ENCODE data around the gene METRNL.

METRNL gene

DNA sequence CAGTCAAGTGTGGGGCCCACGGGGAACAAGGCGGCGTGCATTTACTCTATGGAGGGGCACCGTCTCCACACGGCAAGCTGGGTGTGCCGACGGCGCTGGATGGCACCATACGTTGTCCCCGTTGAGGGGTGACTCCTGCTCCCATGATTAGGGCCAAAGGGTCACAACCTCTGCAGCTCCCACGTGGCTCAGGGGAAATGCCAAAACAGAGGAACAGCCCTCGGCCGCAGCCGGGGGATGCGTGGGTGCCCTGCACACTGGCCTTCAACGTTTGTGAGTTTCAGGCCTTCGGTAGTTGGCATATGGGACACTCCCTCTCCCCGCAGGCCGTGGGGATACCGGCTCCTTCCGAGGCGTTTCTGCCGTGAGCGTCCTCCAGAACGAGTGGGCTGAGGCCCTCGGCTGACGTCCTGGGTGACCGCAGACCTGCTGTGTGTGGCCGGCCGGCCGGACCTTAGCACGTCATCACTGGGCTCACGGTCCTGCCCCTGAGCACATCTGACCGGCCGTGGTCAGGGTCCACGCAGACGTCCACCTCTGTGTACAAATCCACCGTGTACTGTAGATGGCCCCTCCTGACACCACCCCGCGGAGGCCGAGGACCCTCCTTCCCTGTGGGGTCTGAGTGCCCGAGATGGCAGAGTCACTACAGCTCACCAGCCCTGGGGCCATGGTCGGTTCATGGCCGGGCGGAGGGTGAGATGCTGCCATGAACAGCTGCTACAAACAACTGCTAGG is 4.8 kb upstream of the METRNL start:
- DNase-seq, result no peak
- in situ Hi-C loops (cut with HindIII; ENCODE audit: low pct_ligation_motif_present, low pct_unique_long_range_greater_than_20kb, low sequenced_read_pairs), result no loop called here

DNA sequence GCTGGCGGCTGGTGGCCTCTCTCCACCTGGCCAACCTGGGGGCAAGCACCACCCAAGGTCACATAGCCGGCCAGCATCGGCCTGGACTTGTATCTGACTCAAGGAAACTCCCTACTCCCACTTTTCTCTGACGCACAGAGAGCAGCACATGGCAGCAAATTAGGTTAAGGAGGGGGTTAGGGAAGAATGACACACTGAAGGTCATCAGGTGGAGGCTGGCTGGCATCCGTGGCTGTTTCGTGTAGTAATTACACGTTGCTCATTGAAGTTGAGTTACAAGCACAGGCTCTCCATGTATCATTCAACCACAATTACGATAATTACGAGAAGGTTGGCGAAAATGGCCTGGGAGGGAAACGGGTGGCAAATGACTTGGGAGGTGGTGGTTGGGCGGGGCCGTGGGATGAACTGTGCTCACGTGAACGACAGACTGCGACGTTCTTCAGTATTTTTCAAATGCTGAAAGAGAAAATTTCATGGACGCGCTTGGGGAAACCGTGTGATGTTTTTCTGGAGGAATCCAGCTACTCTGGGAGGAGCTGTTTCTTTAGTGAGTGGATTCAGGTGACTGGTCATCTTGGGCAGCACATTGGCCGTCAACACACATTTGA is 4.0 kb upstream of the METRNL start:
- in situ Hi-C loops (cut with HindIII; ENCODE audit: low pct_ligation_motif_present, low pct_unique_long_range_greater_than_20kb, low sequenced_read_pairs), result no loop called here
- DNase-seq, result no peak

DNA sequence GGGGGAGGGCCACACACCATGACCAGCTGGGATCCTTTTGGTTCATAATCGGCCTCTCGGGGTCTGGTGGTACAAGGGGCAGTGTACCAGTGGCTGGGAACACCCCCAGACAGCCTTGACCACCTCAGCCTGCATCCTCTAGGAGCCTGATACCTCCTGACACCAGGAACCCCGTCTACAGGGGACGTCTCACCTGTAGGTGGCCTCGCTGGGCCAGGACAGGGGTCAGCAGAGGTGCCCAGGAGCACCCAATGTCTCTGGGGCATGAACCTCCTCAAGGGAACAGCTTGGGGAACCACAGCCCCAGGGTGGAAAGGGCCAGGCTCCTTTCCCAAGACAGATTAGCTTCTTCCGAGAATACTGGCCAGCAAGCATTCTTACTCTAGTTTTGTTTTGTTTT is 2.5 kb upstream of the METRNL start:
- in situ Hi-C loops (cut with HindIII; ENCODE audit: low pct_ligation_motif_present, low pct_unique_long_range_greater_than_20kb, low sequenced_read_pairs), result no loop called here
- DNase-seq, result peak; percentile 40

DNA sequence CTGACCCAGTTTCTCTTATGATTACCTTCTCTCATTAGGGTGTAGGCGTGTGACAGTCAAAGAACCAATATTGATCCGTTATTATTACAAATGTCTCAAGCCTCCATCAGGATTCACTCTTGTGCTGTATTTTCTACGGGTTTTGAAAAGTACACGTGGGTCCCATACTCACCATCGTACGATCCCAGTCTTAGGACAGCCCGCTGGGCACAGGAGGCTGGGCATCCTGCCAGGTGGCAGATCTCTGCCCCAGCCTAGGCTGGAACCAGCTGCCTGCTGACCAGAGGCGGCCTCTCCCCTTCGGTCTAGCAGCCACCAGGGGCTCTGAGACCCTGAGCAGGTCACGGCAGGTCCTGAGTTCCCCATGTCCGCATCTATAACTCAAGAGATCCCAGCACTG is 2.0 kb upstream of the METRNL start:
- DNase-seq, result no peak
- in situ Hi-C loops (cut with HindIII; ENCODE audit: low pct_ligation_motif_present, low pct_unique_long_range_greater_than_20kb, low sequenced_read_pairs), result no loop called here

DNA sequence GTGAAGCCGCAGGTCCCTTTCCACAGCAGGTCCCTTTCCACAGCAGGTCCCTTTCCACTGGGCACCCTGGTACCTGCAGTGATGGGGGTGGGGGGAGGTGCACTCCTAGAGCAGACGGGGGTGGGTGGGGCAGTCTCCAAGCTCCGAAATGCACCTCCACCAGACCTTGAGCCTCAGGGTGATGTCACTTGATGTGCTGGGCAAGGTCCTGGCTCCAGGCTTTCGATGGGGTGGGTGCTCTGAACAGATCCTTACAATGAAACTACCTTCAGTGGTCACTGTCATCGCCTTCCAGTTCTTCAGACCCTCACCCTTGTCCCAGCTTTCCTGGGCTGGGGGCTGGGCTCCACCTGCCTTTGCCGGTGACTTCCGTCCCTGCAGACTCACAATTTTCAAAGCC is 1.5 kb upstream of the METRNL start:
- in situ Hi-C loops (cut with HindIII; ENCODE audit: low pct_ligation_motif_present, low pct_unique_long_range_greater_than_20kb, low sequenced_read_pairs), result no loop called here

DNA sequence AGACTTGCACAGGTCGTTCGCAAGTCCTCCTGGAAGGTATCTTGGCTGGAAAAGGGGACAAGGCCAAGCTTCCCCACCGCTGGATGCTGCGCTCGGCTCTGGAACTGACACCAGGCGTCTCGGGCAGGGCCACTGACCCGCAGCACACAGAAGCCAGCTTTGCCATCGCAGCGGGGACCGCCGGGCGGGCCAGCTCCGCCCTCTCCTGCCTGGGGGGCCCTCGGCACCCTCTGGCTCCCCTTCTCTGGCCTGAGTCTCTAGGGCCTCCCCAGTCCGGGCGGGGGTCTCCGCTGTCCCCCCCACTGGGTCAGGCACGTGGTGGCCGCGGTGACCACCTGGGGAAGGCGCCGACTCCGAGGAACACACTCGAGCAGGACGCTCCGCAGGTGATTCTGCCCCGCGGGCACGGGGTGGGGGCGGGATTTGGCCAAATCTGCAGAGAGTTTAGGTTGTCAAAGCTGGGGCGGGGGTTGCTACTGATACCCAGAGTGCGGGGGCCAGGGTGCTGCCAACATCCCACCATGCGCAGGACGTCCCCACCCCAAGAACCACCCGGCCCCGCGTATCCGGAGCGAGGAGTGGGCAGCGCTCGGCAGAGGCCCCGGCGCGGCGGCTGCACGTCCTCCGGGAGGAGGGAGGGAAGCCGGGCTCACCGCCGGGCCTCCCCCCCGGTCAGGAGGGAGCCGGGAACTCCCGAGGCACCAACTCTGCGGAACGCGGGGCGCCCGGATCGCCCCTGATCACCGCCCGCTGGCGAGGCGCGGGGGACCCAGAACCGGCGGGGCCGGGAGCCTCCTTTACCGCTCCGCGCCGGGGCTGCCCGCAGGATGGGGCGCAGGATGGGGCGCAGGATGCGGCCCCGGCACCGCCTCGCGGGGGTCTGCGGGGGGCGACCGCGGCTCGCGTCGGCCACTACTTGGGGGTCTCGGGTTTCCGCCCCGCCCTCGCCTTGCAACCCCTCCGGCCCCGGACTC is 744 bp upstream of the METRNL start:
- no peak for DNase-seq
- in situ Hi-C loops (cut with HindIII; ENCODE audit: low pct_ligation_motif_present, low pct_unique_long_range_greater_than_20kb, low sequenced_read_pairs), result no loop called here

More for the DNA sequence above, 1.5 kb upstream of the METRNL start:
- DNase-seq, result no peak

DNA sequence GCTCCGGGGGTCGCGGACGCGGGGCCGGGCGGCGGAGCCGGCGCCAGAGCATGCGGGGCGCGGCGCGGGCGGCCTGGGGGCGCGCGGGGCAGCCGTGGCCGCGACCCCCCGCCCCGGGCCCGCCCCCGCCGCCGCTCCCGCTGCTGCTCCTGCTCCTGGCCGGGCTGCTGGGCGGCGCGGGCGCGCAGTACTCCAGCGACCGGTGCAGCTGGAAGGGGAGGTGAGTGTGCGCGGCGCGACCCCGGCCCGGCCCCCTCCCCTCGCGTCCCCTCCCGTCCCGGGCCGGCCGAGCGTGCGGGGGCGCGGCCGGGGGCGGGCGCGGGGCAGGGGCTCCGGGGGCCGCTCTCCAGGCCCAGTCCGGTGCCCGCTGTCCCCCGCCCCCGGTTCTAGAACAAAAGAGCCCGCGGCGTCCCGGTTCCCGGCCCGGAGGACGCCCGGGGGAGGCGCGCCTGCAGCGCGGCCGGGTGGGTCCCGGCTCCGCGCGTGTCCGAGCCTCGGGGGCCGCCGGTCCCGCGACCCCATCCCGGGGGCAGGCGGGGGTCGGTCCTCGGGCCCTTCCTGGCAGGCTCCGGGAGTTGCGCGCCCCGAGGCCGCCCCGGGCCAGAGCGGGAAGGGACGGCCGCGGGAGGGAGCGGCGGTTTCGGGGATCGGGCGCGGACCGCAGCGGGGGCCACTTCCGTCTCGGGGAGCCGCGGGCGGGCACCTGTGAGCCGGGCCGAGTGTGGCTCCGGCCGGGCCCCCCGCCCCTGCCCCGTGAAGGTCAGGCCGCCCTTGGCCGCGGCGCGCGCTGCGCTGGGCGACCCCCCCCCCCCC is 563 bp downstream of the METRNL start:
- in situ Hi-C loops (cut with HindIII; ENCODE audit: low pct_ligation_motif_present, low pct_unique_long_range_greater_than_20kb, low sequenced_read_pairs), result no loop called here
- no peak for DNase-seq

DNA sequence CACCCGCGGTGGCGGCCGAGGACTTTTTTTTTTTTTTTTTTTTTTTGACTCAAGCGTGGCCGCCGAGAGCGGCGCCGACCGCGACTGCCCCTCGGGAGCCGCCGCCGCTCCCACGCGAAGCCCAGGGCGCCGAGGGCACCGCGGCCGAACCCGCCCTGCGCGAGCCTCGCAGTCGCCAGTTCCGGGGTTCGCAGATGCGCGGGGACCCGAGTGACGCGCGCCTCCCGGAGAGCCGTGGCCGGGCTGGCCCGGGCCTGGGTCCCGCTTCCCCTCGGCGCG is 1.1 kb downstream of the METRNL start:
- in situ Hi-C loops (cut with HindIII; ENCODE audit: low pct_ligation_motif_present, low pct_unique_long_range_greater_than_20kb, low sequenced_read_pairs), result no loop called here

DNA sequence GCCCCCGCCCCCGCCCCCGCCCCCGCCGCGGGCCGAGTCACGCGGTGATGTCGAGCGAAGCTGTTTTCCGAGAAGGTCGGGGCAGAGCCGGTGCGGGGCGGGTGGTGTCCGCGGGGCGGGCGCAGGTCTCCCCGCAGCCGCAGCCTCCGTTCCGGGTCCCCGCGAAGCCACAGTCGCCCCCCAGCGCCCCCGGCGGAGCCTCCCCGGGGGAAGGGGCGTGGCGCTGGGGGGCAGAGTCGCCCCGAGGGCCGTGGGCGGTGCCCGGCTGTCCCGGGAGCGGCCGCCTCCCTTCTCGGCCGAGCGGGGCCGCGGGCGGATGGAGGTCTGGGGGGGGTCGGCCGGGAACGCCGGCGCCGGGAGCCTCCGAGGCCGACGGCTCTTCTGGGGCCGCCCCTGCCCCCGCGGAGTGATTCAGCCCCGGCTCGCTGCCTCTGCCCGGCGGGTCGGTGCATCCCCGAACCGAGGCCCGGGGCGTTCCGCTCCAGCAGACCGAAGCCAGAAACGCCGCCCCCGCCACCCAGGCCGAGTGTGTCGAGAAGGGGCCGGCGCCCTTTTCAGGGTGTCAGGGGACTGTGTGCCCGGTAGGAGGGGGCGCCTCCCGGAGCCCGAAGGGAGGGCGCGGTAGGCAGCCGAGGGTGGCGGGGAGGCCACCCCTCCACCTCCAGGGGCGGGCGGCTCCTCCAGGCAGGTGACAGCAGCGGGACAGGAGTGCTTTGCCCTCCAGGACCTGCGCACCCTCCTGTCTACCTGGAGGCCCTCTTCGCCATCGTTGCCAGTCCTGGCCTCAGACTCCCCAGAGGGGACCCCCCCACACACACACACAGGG is 1.7 kb downstream of the METRNL start:
- in situ Hi-C loops (cut with HindIII; ENCODE audit: low pct_ligation_motif_present, low pct_unique_long_range_greater_than_20kb, low sequenced_read_pairs), result no loop called here
- DNase-seq, result peak; percentile 48

More for the DNA sequence above, 1.1 kb downstream of the METRNL start:
- DNase-seq, result no peak

DNA sequence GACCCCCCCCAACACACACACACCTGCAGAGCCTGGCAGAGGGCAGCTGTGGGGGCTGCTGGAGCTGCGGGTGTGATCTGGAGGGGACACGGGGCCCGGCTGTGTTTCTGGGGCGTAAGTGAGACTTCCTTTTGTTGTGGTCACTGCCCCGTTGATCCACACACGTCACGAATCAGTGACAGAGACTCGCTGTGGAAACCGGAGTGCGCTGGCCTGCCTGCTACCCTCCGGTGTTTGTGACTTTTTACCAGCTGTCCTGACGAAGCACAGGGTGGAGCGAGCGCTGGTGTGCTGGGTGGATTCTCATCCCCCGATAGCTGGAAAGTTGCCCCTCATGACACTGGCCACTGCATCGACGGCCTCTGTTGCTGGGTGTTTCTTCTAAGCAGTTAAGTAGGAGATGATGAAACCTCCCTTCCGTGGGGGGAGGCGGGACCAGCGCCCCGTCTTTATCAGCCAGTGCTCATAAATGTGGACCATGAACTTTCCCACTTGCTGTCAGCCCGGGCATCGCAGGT is 2.3 kb downstream of the METRNL start:
- in situ Hi-C loops (cut with HindIII; ENCODE audit: low pct_ligation_motif_present, low pct_unique_long_range_greater_than_20kb, low sequenced_read_pairs), result no loop called here
- no peak for DNase-seq

DNA sequence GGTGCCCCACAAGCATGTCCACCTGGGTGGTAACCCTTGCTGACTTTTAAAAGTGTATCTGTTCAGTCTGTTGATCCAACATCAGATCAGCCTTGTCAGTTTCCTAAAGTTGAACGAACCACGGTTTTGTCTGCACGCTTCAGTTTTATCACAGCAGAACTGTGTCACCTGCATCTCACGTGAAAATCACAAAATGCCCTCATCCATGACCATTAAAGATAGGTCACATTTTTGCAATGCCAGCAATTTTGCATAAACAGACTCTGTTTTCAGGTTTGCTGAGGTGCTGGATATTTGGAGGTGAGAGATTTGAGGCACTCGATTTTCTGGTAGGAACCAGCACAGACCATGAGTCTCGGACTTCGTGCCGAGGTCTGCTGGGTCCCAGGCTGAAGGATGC is 3.0 kb downstream of the METRNL start:
- no peak for DNase-seq
- in situ Hi-C loops (cut with HindIII; ENCODE audit: low pct_ligation_motif_present, low pct_unique_long_range_greater_than_20kb, low sequenced_read_pairs), result no loop called here

DNA sequence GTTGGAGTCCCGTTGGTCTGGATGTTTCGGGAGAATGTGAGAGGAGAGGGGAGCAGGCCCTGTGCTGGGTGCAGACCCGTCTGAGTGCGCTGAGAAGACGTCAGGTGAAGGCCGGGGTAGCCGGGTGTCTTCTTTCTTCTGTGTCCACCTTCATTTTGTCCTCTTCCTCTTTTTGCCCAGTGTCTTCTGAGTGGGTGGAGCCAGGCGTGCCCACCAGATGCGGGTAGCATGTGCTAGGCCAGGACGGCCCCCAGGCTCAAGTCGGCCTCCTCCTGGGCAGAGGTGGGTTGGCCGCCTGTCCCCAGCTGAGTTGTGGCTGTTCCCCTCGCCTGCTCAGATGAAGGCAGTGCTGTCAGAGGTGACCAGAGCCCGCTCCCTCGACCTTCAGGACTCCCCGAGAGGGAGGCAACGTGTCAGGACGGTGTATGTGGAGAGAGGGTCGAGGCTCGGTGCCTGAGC is 3.5 kb downstream of the METRNL start:
- in situ Hi-C loops (cut with HindIII; ENCODE audit: low pct_ligation_motif_present, low pct_unique_long_range_greater_than_20kb, low sequenced_read_pairs), result no loop called here
- no peak for DNase-seq

DNA sequence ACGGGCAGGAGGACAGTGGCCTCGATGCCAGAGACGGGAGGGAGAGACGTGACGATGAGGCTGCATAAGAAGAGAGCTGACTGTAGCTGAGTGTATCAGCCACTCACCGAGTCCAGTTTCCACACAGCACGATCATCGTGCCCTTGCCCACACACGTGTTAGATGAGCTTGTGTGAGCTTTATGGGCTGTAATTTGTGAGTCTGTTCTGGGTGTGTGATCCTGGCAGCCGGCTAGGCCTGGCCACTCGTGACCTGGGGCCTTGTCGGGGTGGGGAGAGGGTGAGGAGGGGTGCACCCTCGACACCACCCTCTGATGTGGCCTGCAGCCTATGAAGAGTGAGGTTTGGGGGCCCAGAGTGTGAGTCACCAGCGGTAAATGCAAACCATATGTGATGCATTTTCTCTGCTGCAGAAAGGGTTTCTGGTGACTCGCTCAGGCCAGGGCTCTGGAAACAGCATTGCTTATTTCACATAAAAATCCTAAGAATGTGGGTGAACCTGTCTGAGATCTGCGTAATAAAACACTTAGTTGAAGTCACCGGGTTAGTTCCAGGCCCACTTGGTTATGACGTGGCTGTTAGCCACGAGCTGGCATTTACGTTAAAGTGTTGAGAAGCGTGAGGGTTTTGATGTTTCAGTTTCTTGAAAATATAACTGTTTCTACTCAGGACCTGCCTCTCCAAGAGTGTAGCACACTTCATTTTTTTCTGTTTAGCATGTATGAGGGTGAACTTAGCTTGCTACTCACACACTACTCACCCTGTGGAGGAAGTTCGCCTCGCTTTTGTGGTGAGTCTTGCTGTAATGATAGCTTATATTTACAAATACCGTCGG is 4.2 kb downstream of the METRNL start:
- in situ Hi-C loops (cut with HindIII; ENCODE audit: low pct_ligation_motif_present, low pct_unique_long_range_greater_than_20kb, low sequenced_read_pairs), result no loop called here
- DNase-seq, result peak; percentile 82

DNA sequence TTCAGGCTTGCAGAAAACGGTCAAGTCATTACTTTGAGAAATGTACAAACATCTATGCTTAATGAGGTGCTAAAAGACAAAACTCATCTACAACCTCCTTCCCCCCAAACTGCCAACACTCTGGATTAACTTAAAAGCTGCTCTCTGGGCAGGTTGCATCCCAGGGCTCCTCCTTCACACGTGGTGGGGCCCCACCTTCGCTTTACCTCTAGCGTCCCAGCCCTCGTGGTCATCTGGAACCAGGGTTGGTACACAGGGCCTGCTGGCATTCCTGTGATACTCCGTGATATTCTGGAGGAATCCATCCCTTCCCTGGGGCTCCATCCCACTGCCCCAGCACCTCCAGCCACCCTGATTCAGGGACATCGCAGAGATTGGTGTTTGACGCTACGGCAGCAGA is 4.8 kb downstream of the METRNL start:
- DNase-seq, result no peak
- in situ Hi-C loops (cut with HindIII; ENCODE audit: low pct_ligation_motif_present, low pct_unique_long_range_greater_than_20kb, low sequenced_read_pairs), result no loop called here

DNA sequence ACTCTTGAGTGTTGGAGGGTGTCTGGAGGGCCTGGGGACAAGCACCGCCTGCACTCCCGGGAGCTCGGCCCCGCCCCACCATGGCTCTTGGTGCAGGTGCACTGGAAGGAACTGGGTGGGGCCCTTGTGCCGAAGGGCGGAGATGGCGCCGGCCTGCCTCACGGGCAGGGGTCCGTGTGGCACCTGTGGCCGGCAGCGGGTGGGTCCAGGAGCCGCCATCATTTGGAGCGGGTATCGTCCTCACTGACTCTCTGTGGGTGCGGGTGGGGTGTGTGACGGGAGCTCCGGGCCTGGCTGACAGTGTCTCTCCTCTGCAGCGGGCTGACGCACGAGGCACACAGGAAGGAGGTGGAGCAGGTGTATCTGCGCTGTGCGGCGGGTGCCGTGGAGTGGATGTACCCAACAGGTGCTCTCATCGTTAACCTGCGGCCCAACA is 5.2 kb downstream of the METRNL start:
- DNase-seq, result no peak
- in situ Hi-C loops (cut with HindIII; ENCODE audit: low pct_ligation_motif_present, low pct_unique_long_range_greater_than_20kb, low sequenced_read_pairs), result no loop called here

DNA sequence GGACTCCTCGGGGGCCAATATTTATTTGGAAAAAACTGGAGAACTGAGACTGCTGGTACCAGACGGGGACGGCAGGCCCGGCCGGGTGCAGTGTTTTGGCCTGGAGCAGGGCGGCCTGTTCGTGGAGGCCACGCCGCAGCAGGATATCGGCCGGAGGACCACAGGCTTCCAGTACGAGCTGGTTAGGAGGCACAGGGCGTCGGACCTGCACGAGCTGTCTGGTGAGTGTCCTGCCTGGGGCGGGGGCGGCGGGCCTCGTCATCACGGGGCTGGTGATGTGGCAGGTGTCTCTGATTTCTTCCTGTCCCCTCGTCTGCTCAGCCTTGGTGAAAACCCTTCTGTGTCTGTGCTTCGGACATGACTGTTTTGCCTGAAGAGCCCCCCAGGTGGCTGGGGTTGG is 5.7 kb downstream of the METRNL start:
- no peak for DNase-seq
- in situ Hi-C loops (cut with HindIII; ENCODE audit: low pct_ligation_motif_present, low pct_unique_long_range_greater_than_20kb, low sequenced_read_pairs), result no loop called here
